ENCODE measurements around the gene MAPKAP1.

- TF ChIP-seq, protein P1, sequence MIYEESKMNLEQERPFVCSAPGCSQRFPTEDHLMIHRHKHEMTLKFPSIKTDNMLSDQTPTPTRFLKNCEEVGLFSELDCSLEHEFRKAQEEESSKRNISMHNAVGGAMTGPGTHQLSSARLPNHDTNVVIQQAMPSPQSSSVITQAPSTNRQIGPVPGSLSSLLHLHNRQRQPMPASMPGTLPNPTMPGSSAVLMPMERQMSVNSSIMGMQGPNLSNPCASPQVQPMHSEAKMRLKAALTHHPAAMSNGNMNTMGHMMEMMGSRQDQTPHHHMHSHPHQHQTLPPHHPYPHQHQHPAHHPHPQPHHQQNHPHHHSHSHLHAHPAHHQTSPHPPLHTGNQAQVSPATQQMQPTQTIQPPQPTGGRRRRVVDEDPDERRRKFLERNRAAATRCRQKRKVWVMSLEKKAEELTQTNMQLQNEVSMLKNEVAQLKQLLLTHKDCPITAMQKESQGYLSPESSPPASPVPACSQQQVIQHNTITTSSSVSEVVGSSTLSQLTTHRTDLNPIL (CRISPR knock-in tag; IDR thresholded peaks at IDR 0.05): no peak
- TF ChIP-seq, protein P2, sequence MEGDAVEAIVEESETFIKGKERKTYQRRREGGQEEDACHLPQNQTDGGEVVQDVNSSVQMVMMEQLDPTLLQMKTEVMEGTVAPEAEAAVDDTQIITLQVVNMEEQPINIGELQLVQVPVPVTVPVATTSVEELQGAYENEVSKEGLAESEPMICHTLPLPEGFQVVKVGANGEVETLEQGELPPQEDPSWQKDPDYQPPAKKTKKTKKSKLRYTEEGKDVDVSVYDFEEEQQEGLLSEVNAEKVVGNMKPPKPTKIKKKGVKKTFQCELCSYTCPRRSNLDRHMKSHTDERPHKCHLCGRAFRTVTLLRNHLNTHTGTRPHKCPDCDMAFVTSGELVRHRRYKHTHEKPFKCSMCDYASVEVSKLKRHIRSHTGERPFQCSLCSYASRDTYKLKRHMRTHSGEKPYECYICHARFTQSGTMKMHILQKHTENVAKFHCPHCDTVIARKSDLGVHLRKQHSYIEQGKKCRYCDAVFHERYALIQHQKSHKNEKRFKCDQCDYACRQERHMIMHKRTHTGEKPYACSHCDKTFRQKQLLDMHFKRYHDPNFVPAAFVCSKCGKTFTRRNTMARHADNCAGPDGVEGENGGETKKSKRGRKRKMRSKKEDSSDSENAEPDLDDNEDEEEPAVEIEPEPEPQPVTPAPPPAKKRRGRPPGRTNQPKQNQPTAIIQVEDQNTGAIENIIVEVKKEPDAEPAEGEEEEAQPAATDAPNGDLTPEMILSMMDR (IDR thresholded peaks at IDR 0.05 in 2 of 3, conservative IDR thresholded peaks at IDR 0.05 in 1 of 3; ENCODE audit: insufficient read depth in 2 of 3, low read depth in 1 of 3, low read length in 3 of 3): no peak
- TF ChIP-seq, protein P3, sequence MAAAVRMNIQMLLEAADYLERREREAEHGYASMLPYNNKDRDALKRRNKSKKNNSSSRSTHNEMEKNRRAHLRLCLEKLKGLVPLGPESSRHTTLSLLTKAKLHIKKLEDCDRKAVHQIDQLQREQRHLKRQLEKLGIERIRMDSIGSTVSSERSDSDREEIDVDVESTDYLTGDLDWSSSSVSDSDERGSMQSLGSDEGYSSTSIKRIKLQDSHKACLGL (CRISPR knock-in tag; IDR thresholded peaks at IDR 0.05; ENCODE audit: borderline replicate concordance, poor library complexity, severe bottlenecking): no peak
- TF ChIP-seq NR2C1 (IDR thresholded peaks at IDR 0.05) (no peak), NR2C1 (tag; IDR thresholded peaks at IDR 0.05) (no peak)
Observed at GRCh38 chr9:125523681-125524080, 183.3 kb downstream of the MAPKAP1 start.

Measured in K562 (cell line).